DMS114 treated with DMSO at 0.1 percent for 48 hours (cell line): ENCODE measurements around the gene UROS.

Source experiments
- DNase-seq: peaks from one replicate; lab custom pipeline; 2025; ENCODE audit not compliant: unreplicated experiment; lab: John Stamatoyannopoulos, UW

The UROS gene

DNA sequence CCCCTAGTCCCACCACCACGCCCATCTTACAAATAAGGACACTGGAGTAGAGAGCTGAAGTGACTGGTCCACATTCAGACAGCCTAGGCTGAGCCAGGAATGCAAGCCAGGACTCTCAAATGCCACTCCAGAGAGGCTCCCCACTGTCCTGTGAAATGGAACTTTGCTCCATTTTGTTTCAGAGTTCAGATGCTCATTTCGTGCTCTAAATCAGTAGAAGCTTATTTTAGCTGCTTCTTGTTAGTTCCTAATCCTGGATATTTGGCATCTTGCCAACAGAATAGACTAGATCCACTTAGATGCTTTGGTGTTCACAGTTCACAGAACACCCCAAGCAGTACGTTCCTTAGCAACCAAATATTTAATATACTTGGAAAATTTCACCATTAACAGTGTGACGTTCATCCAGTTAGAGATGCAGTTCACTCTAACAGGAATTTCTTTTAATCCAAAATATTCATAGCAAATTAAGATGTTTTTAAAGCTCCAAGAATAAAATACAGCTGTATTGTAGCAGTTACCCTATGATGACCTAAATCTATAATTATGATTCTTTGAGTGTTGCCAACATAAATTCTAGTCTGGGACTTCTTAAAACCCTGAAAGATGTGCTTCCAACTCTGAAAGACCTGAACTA lies 54.7 kb downstream of the UROS start:
- DNase-seq, result no peak

DNA sequence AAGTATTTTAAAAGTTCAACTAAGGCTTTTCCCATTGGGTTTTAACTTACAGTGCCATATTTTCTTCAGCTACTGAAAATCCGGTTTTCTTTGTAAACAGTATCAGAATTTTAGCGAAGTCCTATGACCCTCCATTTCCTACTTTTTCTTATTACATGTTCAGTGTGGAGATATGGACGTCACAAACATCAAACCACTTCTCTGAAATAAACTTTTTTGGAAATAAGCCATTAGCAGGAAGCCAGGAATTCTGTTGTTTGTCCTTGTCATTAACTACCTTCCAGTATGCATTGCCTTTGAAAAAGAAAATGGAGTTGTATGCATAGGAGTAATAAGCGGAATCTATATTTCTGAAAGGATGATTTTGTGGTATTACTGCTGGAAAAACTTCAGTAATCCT lies 56.5 kb downstream of the UROS start:
- DNase-seq, result no peak

DNA sequence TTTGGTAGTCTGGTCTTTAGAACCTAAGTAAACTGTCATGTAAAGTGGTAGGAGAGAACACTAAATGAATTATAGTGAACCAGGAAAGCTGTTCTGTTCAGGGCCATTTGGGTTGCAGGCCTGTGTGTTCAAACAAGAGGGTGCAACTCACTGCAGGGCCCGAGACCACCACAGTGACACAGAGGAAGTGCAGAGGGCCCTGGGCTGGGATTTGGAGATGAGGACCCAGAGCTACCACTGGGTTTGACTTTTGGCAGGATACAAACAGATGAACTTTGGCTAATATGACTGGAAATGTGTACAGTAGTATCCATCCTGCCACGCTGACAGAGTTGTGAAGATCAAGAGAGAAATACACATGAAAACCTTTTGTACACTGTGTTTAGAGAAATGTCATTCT lies 57.2 kb downstream of the UROS start:
- no peak for DNase-seq

DNA sequence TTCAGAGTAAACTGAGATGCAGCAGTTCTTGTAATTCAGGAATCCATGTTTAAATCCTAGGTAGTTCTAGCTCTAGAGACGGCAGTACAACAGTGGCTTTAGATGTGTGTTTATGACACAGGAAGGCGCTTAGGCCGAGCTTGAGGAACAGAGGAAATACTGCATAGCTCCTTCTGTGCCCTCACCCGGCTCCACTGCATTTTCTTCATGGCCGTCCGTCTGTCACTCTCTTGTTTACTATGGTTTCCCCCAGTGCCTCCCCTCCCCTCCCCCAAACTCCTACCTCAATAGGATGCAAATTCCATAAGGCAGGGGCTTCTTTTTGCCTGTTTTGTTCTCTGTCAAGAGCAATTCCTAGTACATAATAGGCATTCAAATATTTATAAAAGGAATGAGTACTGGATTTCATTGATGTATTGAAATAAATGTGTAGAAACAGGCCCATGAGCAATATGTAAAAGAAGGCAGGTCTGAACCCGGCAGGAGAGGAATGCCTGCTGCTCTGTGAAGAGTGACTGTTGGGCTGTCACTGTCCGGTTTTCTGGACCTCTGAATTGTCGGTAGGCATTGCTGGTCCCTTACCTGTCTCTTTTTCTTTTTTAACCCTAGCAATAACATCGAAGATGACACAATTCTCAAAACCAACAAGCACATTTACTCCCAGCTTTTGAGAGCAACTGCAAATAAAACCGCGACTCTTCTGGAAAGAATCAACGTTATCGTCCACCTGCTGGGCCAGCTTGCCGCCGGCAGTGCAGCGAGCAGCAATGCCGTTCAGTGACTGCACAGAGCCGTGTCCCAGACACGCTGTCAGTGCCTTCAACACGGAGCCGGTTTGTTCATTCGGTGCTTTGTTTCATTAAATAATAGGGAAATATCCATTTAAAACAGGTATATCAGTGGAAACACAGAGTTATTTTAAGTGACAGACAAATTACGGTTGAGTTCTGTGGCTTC lies 60.1 kb downstream of the UROS start:
- no peak for DNase-seq

DNA sequence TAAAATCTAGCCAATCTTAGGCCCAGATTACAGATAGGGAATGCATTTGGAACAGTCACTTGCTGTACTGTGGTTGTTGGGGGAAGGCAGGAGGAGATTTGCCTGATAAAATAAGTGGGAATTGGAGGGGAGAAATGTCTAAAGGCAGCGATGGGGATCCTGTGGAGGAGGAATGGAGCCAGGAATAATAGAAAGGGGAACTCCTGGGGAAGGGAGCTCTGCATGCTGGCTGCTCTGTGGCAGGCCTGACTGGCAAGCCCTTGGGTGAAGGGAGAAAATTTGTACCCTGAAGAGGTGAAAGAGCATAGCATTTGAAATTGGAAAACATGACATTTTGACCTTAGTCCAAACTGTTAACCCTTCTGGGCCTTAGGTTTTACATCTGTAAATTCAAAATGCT lies 61.1 kb downstream of the UROS start:
- no peak for DNase-seq

DNA sequence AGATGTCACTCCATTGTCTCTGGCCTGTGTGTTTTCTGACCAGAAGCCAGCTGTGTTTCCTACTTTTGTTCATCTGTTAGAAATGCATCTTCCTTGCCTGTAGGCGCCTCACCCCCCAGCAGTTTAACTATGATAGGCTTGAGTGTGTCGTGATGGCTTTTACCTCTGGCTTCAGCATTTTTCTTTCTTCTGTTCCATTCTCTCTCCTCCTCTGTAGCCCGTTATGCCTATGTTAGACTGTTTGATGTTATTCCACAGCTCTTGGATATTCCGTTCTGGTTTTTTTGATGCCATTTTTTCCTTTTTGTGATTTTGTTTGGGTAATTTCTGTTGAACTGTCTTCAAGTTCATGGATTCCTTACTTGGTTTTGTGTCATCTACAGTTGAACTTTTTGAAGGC lies 65.3 kb downstream of the UROS start:
- no peak for DNase-seq

DNA sequence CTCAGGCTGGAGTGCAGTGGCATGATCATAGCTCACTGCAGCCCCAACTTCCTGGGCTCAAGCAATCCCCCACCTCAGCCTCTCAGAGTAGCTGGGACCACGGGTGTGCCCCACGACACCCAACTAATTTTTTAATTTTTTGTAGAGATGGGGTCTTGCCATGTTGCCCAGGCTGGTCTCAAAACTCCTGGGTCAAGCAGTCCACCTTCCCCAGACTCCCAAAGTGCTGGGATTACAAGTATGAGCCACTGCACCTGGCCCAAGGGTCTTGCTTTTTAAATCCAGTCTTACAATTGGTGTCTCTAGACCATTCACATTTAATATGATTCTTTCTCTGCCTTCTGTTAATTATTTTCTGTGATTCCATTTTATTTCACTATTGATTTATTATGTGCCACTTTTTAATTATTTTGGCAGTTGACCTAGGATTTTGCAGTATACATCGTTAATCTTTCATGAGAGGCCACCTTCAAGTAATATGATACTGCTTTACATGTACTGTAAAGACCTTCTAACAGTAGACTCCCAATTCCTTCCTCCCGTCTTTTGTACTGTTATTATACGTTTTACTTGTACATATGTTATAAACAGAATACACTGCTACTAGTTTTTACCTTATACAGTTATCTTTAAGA lies 66.1 kb downstream of the UROS start:
- no peak for DNase-seq

DNA sequence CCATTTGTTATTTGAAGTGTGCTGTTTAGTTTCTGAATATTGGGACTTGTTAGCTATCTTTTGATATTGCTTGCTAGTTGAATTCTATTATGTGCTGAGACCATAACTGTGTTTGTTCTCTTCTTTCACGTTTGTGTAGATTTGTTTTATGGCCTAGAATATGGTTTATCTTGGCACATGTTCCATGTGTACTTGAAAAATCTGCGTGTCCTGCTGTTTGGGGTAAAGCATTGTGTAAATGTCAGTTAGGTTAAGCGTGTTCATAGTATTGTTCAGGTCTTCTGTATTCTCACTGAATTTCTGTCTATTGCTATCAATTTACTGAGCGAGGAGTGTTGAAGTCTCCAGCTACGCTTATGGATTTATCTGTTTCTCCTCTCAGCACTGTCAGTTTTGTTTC lies 66.9 kb downstream of the UROS start:
- DNase-seq, result no peak

DNA sequence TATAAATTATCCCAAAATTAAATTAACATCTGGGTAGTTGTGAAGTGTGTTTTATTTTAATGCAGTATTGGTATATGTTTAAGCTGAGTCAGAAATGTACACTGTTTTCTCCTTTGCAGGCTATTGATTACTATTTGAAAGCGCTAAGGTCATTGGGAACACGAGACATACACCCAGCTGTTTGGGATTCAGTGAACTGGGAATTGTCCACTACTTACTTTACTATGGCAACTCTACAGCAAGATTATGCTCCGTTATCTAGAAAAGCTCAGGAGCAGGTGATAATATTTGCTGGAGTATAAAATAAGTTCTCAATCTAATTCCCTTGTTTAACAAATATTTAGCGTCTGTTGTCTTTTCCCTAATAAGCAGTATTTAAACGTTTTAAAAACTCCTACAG lies 75.6 kb downstream of the UROS start:
- no peak for DNase-seq

DNA sequence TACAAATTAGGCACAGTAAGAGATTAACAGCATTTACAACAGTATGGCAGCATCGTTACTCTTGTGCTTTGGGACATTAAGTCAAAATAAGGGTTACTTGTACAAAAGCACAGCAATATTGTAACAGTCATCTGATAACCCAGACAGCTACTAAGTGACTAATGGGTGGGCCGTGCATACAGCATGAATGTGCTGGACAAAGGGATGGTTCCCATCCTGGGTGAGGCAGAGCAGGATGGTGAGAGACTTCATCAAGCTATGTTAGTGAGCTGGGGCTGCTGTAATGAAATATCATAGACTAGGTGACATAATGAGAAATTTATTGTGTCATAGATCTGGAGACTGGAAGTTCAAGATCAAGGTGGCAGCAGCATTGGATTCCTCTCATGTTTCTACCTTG lies 78.1 kb downstream of the UROS start:
- no peak for DNase-seq

DNA sequence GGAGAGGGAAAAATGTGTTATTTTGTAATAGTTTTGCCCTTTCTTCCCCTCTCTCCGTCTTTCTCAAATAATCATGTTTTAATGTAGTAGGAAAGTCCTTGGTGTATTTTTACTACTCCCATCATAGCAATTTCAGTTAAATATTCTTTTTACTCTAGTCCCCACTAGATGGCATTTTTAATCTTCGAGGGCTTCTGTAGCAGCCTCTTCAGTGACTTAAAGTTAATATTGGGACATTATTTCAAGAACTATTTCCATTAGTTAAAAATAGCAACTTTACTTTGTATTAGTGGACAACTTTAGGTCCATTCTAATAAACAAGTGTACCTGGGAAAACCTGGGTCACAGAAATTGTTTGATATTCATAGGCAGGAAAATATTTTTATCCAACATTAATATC lies 80.6 kb downstream of the UROS start:
- peak; percentile 13 for DNase-seq

DNA sequence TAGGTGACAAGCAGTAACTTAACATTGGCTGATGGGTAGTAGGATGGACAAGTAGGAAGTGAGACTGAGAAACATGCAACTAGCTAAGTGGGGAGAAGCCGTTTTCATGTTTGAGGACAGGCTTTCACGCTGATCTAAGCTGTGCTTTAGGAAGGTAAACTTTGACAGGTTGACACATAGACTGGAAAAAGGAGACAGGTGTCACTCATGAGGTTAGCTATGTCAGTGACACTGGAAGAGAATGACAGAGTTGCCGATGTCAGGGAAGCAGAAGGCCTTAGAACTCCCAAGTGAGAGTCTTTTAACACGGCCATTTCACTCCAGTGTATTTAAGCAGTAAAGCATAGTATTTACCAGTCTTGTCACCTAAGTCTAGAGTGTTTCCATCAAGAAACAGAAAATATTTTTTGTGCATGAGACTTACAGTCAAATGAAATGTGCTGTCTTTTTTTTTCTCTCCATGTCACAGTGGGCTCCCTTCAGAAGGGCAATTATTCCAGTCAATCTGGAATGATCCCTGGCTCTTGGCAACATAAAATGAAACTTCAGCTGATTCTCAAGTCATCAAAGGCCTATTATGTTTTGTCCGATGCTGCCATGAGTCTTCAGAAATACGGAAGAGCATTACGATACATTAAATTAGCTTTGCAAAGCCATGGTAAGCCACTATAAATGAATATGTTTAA lies 82.9 kb downstream of the UROS start:
- DNase-seq, result no peak
